ENCODE data around the gene MORN4.
"Not testable (repeated sequence)": the region's sequence is repeated elsewhere in the genome, so short reads cannot be mapped to it uniquely, and the experiment has no call there.

GRCh38 chr10:97642471-97643159, 9.3 kb upstream of the MORN4 start:
- TF ChIP-seq POLR2AphosphoS5 (IDR thresholded peaks at IDR 0.05); CTCF (IDR thresholded peaks at IDR 0.05); EP300 (IDR thresholded peaks at IDR 0.05); POLR2A (IDR thresholded peaks at IDR 0.05; ENCODE audit: low read depth): not testable (repeated sequence)
